Endothelial cell of umbilical vein (primary cell): ENCODE measurements around the gene CCDC85C. TPM values are rescaled to one million over a fixed set of nuclear protein-coding genes. Genes with fewer than 3 reads are reported as not detected.

Experiments
- BruUV-seq: library from RNA; stranded (reverse); fragments of 400-500 nt; replicated peaks from 2 replicates; lab custom pipeline; 2021; lab: Mats Ljungman, UMichigan
- CTCF ChIA-PET: fragments of 300-600, 350-600 bp; sonication (Branson Sonifier 250); formaldehyde crosslinking; loops from one replicate; lab custom pipeline; 2021; ENCODE audit warnings: antibody characterized with exemption, inconsistent platforms; lab: Charles Lee
- POLR2A ChIA-PET: fragments of 300-600, 350-600 bp; sonication (Branson Sonifier 250); formaldehyde crosslinking; loops from one replicate; lab custom pipeline; 2021; ENCODE audit warnings: antibody characterized with exemption, inconsistent platforms; lab: Charles Lee
- DNase-seq: peaks from one replicate; pipeline ENCODE4 v3.0.0-alpha.2; 2011; ENCODE audit warnings: low read depth, low spot score
- FAIRE-seq: peaks from 2 replicates; lab custom pipeline; 2011; peaks lifted over from hg19 to GRCh38; lab: Jason Lieb, UNC
- H2AFZ ChIP-seq: 2 replicates; pipeline ENCODE4 v1.6.0; 2012; ENCODE audit warnings: low read depth, low read length, control low read depth, inconsistent platforms
- H3K27ac ChIP-seq: 2 replicates; pipeline ENCODE4 v1.5.1; 2011; ENCODE audit warnings: low read depth, mild to moderate bottlenecking, control low read depth, low read length, moderate library complexity; ENCODE audit not compliant: insufficient read depth
- H3K27me3 ChIP-seq, 2 experiments: 2 replicates each; pipeline versions ENCODE4 v1.6.0 to v1.6.1; 2011; ENCODE audit warnings: low read length in 2 of 2, mixed read lengths in 1 of 2; ENCODE audit not compliant: control insufficient read depth in 2 of 2, insufficient read depth in 2 of 2
- H3K36me3 ChIP-seq, 2 experiments: 2 replicates in 1 of 2; 3 replicates in 1 of 2; pipeline ENCODE4 v1.5.1; 2011; ENCODE audit warnings: low read length in 2 of 2, mild to moderate bottlenecking in 1 of 2, moderate library complexity in 1 of 2; ENCODE audit not compliant: control insufficient read depth in 2 of 2, insufficient read depth in 2 of 2; ENCODE audit errors: extremely low read depth in 1 of 2
- H3K4me1 ChIP-seq: 3 replicates; pipeline ENCODE4 v1.5.1; 2011; ENCODE audit warnings: mild to moderate bottlenecking, low read length; ENCODE audit not compliant: control insufficient read depth, insufficient read depth; ENCODE audit errors: extremely low read depth
- H3K4me2 ChIP-seq: 2 replicates; pipeline ENCODE4 v1.6.1; 2011; ENCODE audit warnings: low read length, control low read depth, mixed read lengths; ENCODE audit not compliant: insufficient read depth
- H3K4me3 ChIP-seq, 3 experiments: fragments of 200-600 bp in 1 of 3; sonication (generic), shearing (Covaris generic) in 1 of 3; replicated peaks in 1 of 3; 2 replicates each; pipeline ENCODE4 v1.5.1; 2011 to 2016; ENCODE audit warnings: control low read depth in 3 of 3, low read length in 3 of 3, mild to moderate bottlenecking in 2 of 3, inconsistent platforms in 1 of 3, low read depth in 1 of 3, moderate library complexity in 1 of 3; ENCODE audit not compliant: insufficient read depth in 1 of 3
- H3K79me2 ChIP-seq: 2 replicates; pipeline ENCODE4 v1.6.0; 2012; ENCODE audit warnings: low read length, inconsistent platforms; ENCODE audit not compliant: control insufficient read depth, insufficient read depth
- H3K9ac ChIP-seq: replicated peaks from 2 replicates; pipeline ENCODE3; 2011; ENCODE audit warnings: low read length, control low read depth; ENCODE audit not compliant: insufficient read depth; ENCODE audit errors: extremely low read depth
- H3K9me1 ChIP-seq: replicated peaks from 3 replicates; pipeline ENCODE4 v1.6.0; 2011; ENCODE audit warnings: mild to moderate bottlenecking, low read length; ENCODE audit not compliant: control insufficient read depth, insufficient read depth; ENCODE audit errors: extremely low read depth
- H3K9me3 ChIP-seq: replicated peaks from 2 replicates; pipeline ENCODE4 v1.5.1; 2012; ENCODE audit warnings: low read length, inconsistent platforms; ENCODE audit not compliant: control insufficient read depth, insufficient read depth
- H4K20me1 ChIP-seq: replicated peaks from 2 replicates; pipeline ENCODE3; 2011; ENCODE audit warnings: mild to moderate bottlenecking, low read length; ENCODE audit not compliant: control insufficient read depth, insufficient read depth; ENCODE audit errors: extremely low read depth
- CTCF ChIP-seq, 2 donors: IDR thresholded peaks; 1 replicate in 1 of 2; 2 replicates in 1 of 2; pipeline ENCODE4 v1.5.1; 2011; ENCODE audit warnings: low read length in 2 of 2, mild to moderate bottlenecking in 2 of 2, moderate library complexity in 2 of 2, control low read depth in 1 of 2, inconsistent platforms in 1 of 2, low read depth in 1 of 2; ENCODE audit not compliant: insufficient read depth in 1 of 2; ENCODE audit errors: extremely low read depth in 1 of 2
- EZH2 ChIP-seq: IDR thresholded peaks from 2 replicates; pipeline ENCODE4 v1.6.1; 2012; ENCODE audit warnings: borderline replicate concordance, low read depth, mild to moderate bottlenecking, moderate library complexity, low read length, inconsistent platforms; ENCODE audit not compliant: severe bottlenecking
- GATA2 ChIP-seq: IDR thresholded peaks from 2 replicates; pipeline ENCODE4 v1.7.0; 2011; ENCODE audit warnings: low read depth, mild to moderate bottlenecking, moderate library complexity, mixed read lengths, low read length; ENCODE audit not compliant: insufficient read length, insufficient read depth
- JUN ChIP-seq: IDR thresholded peaks from 2 replicates; pipeline ENCODE4 v1.6.1; 2011; ENCODE audit warnings: borderline replicate concordance, low read depth; ENCODE audit not compliant: insufficient read length, insufficient read depth
- MAX ChIP-seq: IDR thresholded peaks from 2 replicates; pipeline ENCODE4 v1.6.1; 2011; ENCODE audit not compliant: insufficient read depth, insufficient read length
- MYC ChIP-seq: IDR thresholded peaks from one replicate; pipeline ENCODE4 v1.6.1; 2011; ENCODE audit warnings: mild to moderate bottlenecking, low read depth, low read length
- POLR2AphosphoS5 ChIP-seq: IDR thresholded peaks from 2 replicates; pipeline ENCODE4 v1.6.1; 2012; ENCODE audit warnings: low read depth, mild to moderate bottlenecking, control low read depth, low read length, moderate library complexity; ENCODE audit not compliant: insufficient read depth
- dilution Hi-C: fragments of 300-500 bp; cut with MboI; formaldehyde crosslinking; loops from one replicate; pipeline ENCODE4 v1.15.0; 2019; ENCODE audit warnings: low sequenced_read_pairs; ENCODE audit not compliant: extremely low pct_ligation_motif_present
- intact Hi-C: fragments of 100-400 bp; cut with micrococcal nuclease; formaldehyde crosslinking; loops from one replicate; pipeline ENCODE4 v1.10.0; 2022
- polyA plus RNA-seq, 4 experiments: library from polyadenylated mRNA; depleted of rRNA in 3 of 4; stranded (reverse) in 3 of 4; unstranded in 1 of 4; fragments of >200 nt; gene quantifications; 2 replicates each; pipeline versions ENCODE4 v1.2.1 to v1.2.3, GENCODE V29; 2011 to 2012; ENCODE audit warnings: missing spikeins in 1 of 4
- total RNA-seq: library from RNA; stranded (reverse); gene quantifications from 2 replicates; pipeline ENCODE4 v1.2.3, GENCODE V29; 2021

CCDC85C gene
- total and polyA plus RNA-seq, 2 donors (not counting 3 experiments of a cell fraction or from before 2014, with no cell fraction given) = 7.5 to 17.8 TPM

- Histone ChIP-seq H3K79me2 (no peaks in the 10 kb centered on the region), H3K27ac (peak overlapping the region; percentile 84), H3K27me3 (no peaks in the 10 kb centered on the region), H4K20me1 (no peaks in the 10 kb centered on the region), H3K4me1 (peaks cover 27% of the 10 kb centered on the region), H3K4me3 (peak overlapping the region in 1 of 3 experiments; percentile 20), H3K36me3 (no peaks in the 10 kb centered on the region), H3K9me1 (no peaks in the 10 kb centered on the region), H2AFZ (no peak overlapping the region), H3K4me2 (no peak overlapping the region), H3K9ac (peak overlapping the region; percentile 74), H3K9me3 (no peaks in the 10 kb centered on the region)
- FAIRE-seq = peak; percentile 8
- dilution Hi-C loops = no loop called here
- ChIA-PET POLR2A (no interaction called here), CTCF (interaction anchor here (1.0 to 1.9 kb wide), 7 partner anchors 15 to 99 kb away, joined by 3 to 5 read pairs (median 4); partner anchors contain the start of genes CCDC85C, CCNK and SETD3)
- DNase-seq = no peak
- TSS peak; percentile 78 for BruUV-seq
- no peak for TF ChIP-seq JUN
- no peak for TF ChIP-seq MAX
- no peak for TF ChIP-seq POLR2AphosphoS5
- no peak for TF ChIP-seq MYC
- no peak for TF ChIP-seq GATA2
- no peak for TF ChIP-seq EZH2
- TF ChIP-seq CTCF (IDR thresholded peaks at IDR 0.05; ENCODE audit: extremely low read depth in 1 of 2, insufficient read depth in 1 of 2, low read depth in 1 of 2, low read length in 2 of 2) = no peak
- intact Hi-C loops = loop anchor here (1.0 to 10.0 kb wide), 5 partner anchors 32 to 224 kb away; partner anchors contain the start of gene CCDC85C
Observed at GRCh38 chr14:99530407-99531155, 73.4 kb downstream of the CCDC85C start.
